Stimulated activated CD4-positive, alpha-beta T cell treated with anti-CD3 and anti-CD28 coated beads, Interleukin-15, amount 100 ng/mL, for 1 hour (primary cell): ENCODE data around the gene ITPR2.
"Not testable (repeated sequence)": the region's sequence is repeated elsewhere in the genome, so short reads cannot be mapped to it uniquely, and the experiment has no call there.

Experiments used
- DNase-seq, 2 donors: peaks; one replicate each; pipeline ENCODE4 v3.0.0-alpha.2; 2020; ENCODE audit warnings: low read depth in 1 of 2, low spot score in 1 of 2

The ITPR2 gene

GRCh38 chr12:26735249-26735639, 97.8 kb downstream of the ITPR2 start:
- no peak for DNase-seq

- no peak for DNase-seq
These were observed 98.3 kb downstream of the ITPR2 start for GRCh38 chr12:26734510-26735248.

GRCh38 chr12:26732005-26732908, 100.7 kb downstream of the ITPR2 start:
- DNase-seq, result no peak

- DNase-seq, result no peak
These were observed 102.3 kb downstream of the ITPR2 start for GRCh38 chr12:26730481-26731350.

GRCh38 chr12:26729137-26729671, 103.8 kb downstream of the ITPR2 start:
- DNase-seq, result not testable (repeated sequence)

- no peak for DNase-seq
These were observed 104.6 kb downstream of the ITPR2 start for GRCh38 chr12:26728205-26729050.

- no peak for DNase-seq
These were observed 105.4 kb downstream of the ITPR2 start for GRCh38 chr12:26727482-26728204.

- DNase-seq, result no peak
These were observed 106.0 kb downstream of the ITPR2 start for GRCh38 chr12:26726956-26727355.

GRCh38 chr12:26725276-26725916, 107.6 kb downstream of the ITPR2 start:
- no peak for DNase-seq

GRCh38 chr12:26724309-26724702, 108.7 kb downstream of the ITPR2 start:
- no peak for DNase-seq

- no peak for DNase-seq
These were observed 109.3 kb downstream of the ITPR2 start for GRCh38 chr12:26723379-26724308.

- DNase-seq, result no peak
These were observed 111.2 kb downstream of the ITPR2 start for GRCh38 chr12:26721800-26722199.

- DNase-seq, result no peak
These were observed 113.1 kb downstream of the ITPR2 start for GRCh38 chr12:26719852-26720251.

- no peak for DNase-seq
These were observed 115.2 kb downstream of the ITPR2 start for GRCh38 chr12:26717757-26718156.

GRCh38 chr12:26715232-26715631, 117.8 kb downstream of the ITPR2 start:
- DNase-seq, result no peak

GRCh38 chr12:26713885-26714383, 119.1 kb downstream of the ITPR2 start:
- no peak for DNase-seq

- DNase-seq, result no peak
These were observed 120.1 kb downstream of the ITPR2 start for GRCh38 chr12:26712892-26713291.

- no peak for DNase-seq
These were observed 121.4 kb downstream of the ITPR2 start for GRCh38 chr12:26711569-26711968.
